GM12891 (cell line): ENCODE results near the gene WSCD1.

Experiments used
- DNase-seq: peaks from one replicate; pipeline ENCODE4 v3.0.0; 2011; ENCODE audit warnings: low spot score; ENCODE audit not compliant: insufficient read length
- FAIRE-seq: peaks from 2 replicates; lab custom pipeline; 2011; peaks lifted over from hg19 to GRCh38; lab: Jason Lieb, UNC
- PAX5 ChIP-seq: IDR thresholded peaks from 2 replicates; pipeline ENCODE4 v1.6.1; 2011; ENCODE audit warnings: low read length, moderate library complexity, mild to moderate bottlenecking; ENCODE audit not compliant: insufficient read depth, severe bottlenecking
- POLR2A ChIP-seq: IDR thresholded peaks from 2 replicates; pipeline ENCODE4 v1.6.1; 2011; ENCODE audit warnings: low read depth, low read length, control low read depth
- POLR2AphosphoS5 ChIP-seq: IDR thresholded peaks from 2 replicates; pipeline ENCODE4 v1.6.1; 2011; ENCODE audit warnings: low read depth, low read length, control low read depth
- POU2F2 ChIP-seq: IDR thresholded peaks from 2 replicates; pipeline ENCODE4 v1.6.1; 2011; ENCODE audit warnings: low read depth, mild to moderate bottlenecking, control low read depth, low read length, moderate library complexity
- SPI1 ChIP-seq: IDR thresholded peaks from 2 replicates; pipeline ENCODE4 v1.6.1; 2011; ENCODE audit warnings: low read depth, low read length, control low read depth
- TAF1 ChIP-seq: IDR thresholded peaks from 2 replicates; pipeline ENCODE4 v1.6.1; 2011; ENCODE audit warnings: low read depth, low read length, control low read depth

The WSCD1 gene

GRCh38 chr17:6109536-6109935 is 39.4 kb downstream of the WSCD1 start:
- TF ChIP-seq POLR2AphosphoS5 (no peak), POU2F2 (no peak), PAX5 (no peak), TAF1 (no peak), POLR2A (no peak), SPI1 (no peak)
- DNase-seq, result no peak
- FAIRE-seq, result no peak

DNA sequence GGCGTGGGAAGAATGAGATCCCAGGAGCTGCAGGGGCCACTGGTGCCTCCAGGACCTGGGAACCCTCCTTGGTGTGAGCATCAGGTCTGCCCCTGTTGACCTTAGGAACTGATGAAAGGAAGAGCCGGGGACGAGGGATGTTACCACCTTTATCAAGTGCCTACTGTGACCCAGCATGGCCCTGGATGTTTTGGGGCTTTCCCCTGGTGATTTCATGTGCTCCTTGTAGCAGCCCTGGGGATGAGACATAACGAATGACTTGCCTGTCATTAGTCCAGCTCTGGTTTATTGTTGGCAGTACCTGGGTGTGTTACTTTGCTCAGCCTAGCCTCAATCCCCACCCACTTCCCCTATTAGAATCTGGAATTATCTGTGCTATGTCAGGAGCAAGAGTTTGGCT is 39.9 kb downstream of the WSCD1 start:
- FAIRE-seq (no peak), DNase-seq (no peak)
- TF ChIP-seq SPI1, result no peak
- no peak for TF ChIP-seq POU2F2
- no peak for TF ChIP-seq PAX5
- no peak for TF ChIP-seq POLR2A
- no peak for TF ChIP-seq POLR2AphosphoS5
- TF ChIP-seq TAF1, result no peak

- TF ChIP-seq PAX5, result no peak
- peak; percentile 38; the same call in 1 of the 2 replicates for TF ChIP-seq SPI1
- FAIRE-seq (no peak), DNase-seq (no peak)
Observed at GRCh38 chr17:6110592-6110991, 40.4 kb downstream of the WSCD1 start.

DNA sequence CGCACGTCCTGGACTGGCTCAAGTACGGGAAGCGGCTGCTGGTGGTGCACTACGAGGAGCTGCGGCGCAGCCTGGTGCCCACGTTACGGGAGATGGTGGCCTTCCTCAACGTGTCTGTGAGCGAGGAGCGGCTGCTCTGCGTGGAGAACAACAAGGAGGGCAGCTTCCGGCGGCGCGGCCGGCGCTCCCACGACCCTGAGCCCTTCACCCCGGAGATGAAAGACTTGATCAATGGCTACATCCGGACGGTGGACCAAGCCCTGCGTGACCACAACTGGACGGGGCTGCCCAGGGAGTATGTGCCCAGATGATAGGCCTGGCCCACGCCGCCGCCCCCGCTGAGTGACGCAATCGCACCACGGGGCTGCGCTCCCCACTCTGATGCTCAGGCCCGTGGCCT is 50.2 kb downstream of the WSCD1 start:
- FAIRE-seq (no peak), DNase-seq (no peak)
- TF ChIP-seq POLR2A (no peak), POLR2AphosphoS5 (no peak)

GRCh38 chr17:6124856-6125255 is 54.7 kb downstream of the WSCD1 start:
- DNase-seq (no peak), FAIRE-seq (no peak)

GRCh38 chr17:6126768-6127167 is 56.6 kb downstream of the WSCD1 start:
- DNase-seq (no peak), FAIRE-seq (no peak)
- no peak for TF ChIP-seq POLR2A
- TF ChIP-seq PAX5, result no peak
- TF ChIP-seq POLR2AphosphoS5, result no peak
- no peak for TF ChIP-seq POU2F2
- no peak for TF ChIP-seq TAF1
- TF ChIP-seq SPI1, result no peak

More at GRCh38 chr17:6124856-6125255, 54.7 kb downstream of the WSCD1 start:
- TF ChIP-seq POU2F2 (no peak), TAF1 (no peak), POLR2A (no peak), SPI1 (no peak), POLR2AphosphoS5 (no peak), PAX5 (no peak)

GRCh38 chr17:6134721-6135120 is 64.5 kb downstream of the WSCD1 start:
- TF ChIP-seq TAF1, result no peak
- TF ChIP-seq SPI1, result no peak
- TF ChIP-seq POU2F2, result no peak
- TF ChIP-seq POLR2A, result no peak
- TF ChIP-seq POLR2AphosphoS5, result no peak
- TF ChIP-seq PAX5, result no peak
- FAIRE-seq (no peak), DNase-seq (no peak)

DNA sequence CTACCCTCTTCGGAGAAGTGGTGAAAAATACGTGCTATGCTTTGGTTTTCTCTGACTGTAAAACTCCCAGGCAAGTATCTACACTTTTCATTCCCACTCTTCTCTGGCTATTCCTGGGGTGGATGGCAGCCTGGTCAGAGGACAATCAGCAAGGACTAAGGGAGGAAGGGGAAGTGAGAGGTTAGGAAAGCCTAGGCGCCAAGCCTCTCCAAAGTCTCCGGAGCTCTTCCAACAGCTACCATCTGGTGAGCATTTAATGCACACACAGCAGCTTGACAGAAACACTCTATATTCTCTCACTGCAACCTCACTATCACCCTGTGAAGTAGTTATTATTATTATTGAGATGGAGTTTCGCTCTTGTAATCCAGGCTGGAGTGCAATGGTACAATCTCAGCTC is 65.1 kb downstream of the WSCD1 start:
- TF ChIP-seq TAF1, result no peak
- no peak for TF ChIP-seq POLR2A
- TF ChIP-seq PAX5, result no peak
- TF ChIP-seq SPI1, result no peak
- TF ChIP-seq POU2F2, result no peak
- no peak for FAIRE-seq
- DNase-seq, result no peak

- no peak for FAIRE-seq
- TF ChIP-seq POLR2A (no peak), TAF1 (no peak), SPI1 (no peak), PAX5 (no peak), POLR2AphosphoS5 (no peak), POU2F2 (no peak)
Observed at GRCh38 chr17:6135996-6136395, 65.8 kb downstream of the WSCD1 start.

GRCh38 chr17:6137716-6138502 is 67.7 kb downstream of the WSCD1 start:
- FAIRE-seq (peak; percentile 9), DNase-seq (no peak)
- TF ChIP-seq POLR2A, result no peak
- TF ChIP-seq PAX5, result no peak
- TF ChIP-seq SPI1, result no peak
- no peak for TF ChIP-seq POLR2AphosphoS5
- TF ChIP-seq POU2F2, result no peak
- no peak for TF ChIP-seq TAF1

More at GRCh38 chr17:6135996-6136395, 65.8 kb downstream of the WSCD1 start:
- no peak for DNase-seq

- DNase-seq, result no peak
- TF ChIP-seq POLR2A, result no peak
- no peak for TF ChIP-seq SPI1
- no peak for TF ChIP-seq PAX5
- no peak for TF ChIP-seq POU2F2
- TF ChIP-seq POLR2AphosphoS5, result no peak
- TF ChIP-seq TAF1, result no peak
- FAIRE-seq, result no peak
Observed at GRCh38 chr17:6138761-6139446, 68.7 kb downstream of the WSCD1 start.
